Activated naive CD4-positive, alpha-beta T cell treated with anti-CD3 and anti-CD28 coated beads for 36 hours (primary cell): ENCODE results near the gene NHS. TPM values are rescaled to one million over a fixed set of nuclear protein-coding genes. Genes with fewer than 3 reads are reported as not detected.

Experiments used
- CTCF ChIA-PET: fragments of 350-600 bp; sonication (Branson Sonifier 250); formaldehyde crosslinking; loops from one replicate; lab custom pipeline; 2021; ENCODE audit warnings: antibody characterized with exemption; lab: Charles Lee
- DNase-seq: peaks from one replicate; pipeline ENCODE4 v3.0.0-alpha.2; 2020
- H3K27ac Mint-ChIP-seq: one replicate; pipeline ENCODE4 v1.8.0; 2021; ENCODE audit warnings: mild to moderate bottlenecking, mixed read lengths
- H3K27me3 Mint-ChIP-seq: one replicate; pipeline ENCODE4 v1.8.0; 2021; ENCODE audit warnings: low read depth, mixed read lengths
- H3K36me3 Mint-ChIP-seq: one replicate; pipeline ENCODE4 v1.8.0; 2021; ENCODE audit warnings: low read depth, mixed read lengths
- H3K4me1 Mint-ChIP-seq: one replicate; pipeline ENCODE4 v1.8.0; 2021; ENCODE audit warnings: low read depth, mixed read lengths
- H3K4me3 Mint-ChIP-seq: one replicate; pipeline ENCODE4 v1.8.0; 2021; ENCODE audit warnings: mild to moderate bottlenecking, moderate library complexity, mixed read lengths
- H3K9me3 Mint-ChIP-seq: one replicate; pipeline ENCODE4 v1.8.0; 2021; ENCODE audit warnings: mixed read lengths
- intact Hi-C: fragments of 100-400 bp; cut with micrococcal nuclease; formaldehyde crosslinking; loops from one replicate; pipeline ENCODE4 v1.15.1; 2023
- total RNA-seq, 2 experiments: library from RNA; stranded (reverse); gene quantifications; one replicate each; pipeline ENCODE4 v1.2.3, GENCODE V29; 2021

The NHS gene
- total RNA-seq, 2 experiments from 2014 or later = 7.8 to 8.9 TPM

GRCh38 chrX:17520016-17520615 lies 145.1 kb downstream of the NHS start:
- H3K36me3 Mint-ChIP-seq = no peaks in the 10 kb centered on the region
- no peaks in the 10 kb centered on the region for H3K4me1 Mint-ChIP-seq
- no peak for DNase-seq
- no peaks in the 10 kb centered on the region for H3K27me3 Mint-ChIP-seq
- H3K9me3 Mint-ChIP-seq = no peaks in the 10 kb centered on the region
- H3K4me3 Mint-ChIP-seq = no peak overlapping the region
- CTCF ChIA-PET = no interaction called here
- H3K27ac Mint-ChIP-seq = no peak overlapping the region
- intact Hi-C loops = no loop called here

- intact Hi-C loops = no loop called here
- H3K27ac Mint-ChIP-seq = no peak overlapping the region
- CTCF ChIA-PET = no interaction called here
These were observed 147.1 kb downstream of the NHS start for GRCh38 chrX:17521871-17522693.

DNA sequence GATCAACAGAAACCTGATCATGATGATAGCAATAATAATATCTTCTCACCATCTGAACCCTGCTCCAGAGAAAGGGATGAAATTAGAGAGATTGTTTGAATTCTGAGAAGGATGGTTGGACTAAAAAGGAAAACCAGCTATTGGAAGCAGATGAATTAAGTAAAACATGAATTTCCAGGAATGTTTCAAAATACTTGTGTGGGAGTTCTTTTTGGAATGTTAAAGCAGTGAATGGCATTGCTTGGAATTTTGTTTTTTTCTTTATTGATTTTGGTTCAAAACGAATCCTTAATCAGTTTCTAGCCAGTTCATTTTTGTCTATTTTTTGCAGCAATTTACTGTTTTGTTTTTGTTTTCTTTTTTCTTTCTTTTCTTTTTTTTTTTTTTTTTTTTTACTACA lies 150.3 kb downstream of the NHS start:
- Mint-ChIP-seq H3K4me3 (no peak overlapping the region), H3K9me3 (no peaks in the 10 kb centered on the region), H3K27ac (no peak overlapping the region), H3K36me3 (no peaks in the 10 kb centered on the region), H3K4me1 (peaks cover 5% of the 10 kb centered on the region), H3K27me3 (no peaks in the 10 kb centered on the region)
- CTCF ChIA-PET = no interaction called here
- DNase-seq = no peak
- intact Hi-C loops = no loop called here

More at GRCh38 chrX:17521871-17522693, 147.1 kb downstream of the NHS start:
- H3K27me3 Mint-ChIP-seq = no peaks in the 10 kb centered on the region
- H3K4me1 Mint-ChIP-seq = no peaks in the 10 kb centered on the region
- H3K36me3 Mint-ChIP-seq = no peaks in the 10 kb centered on the region
- no peaks in the 10 kb centered on the region for H3K9me3 Mint-ChIP-seq
- no peak overlapping the region for H3K4me3 Mint-ChIP-seq
- DNase-seq = no peak

- CTCF ChIA-PET = interaction anchor here (0.6 kb wide), 1 partner anchor 9 kb away, joined by 3 read pairs; no protein-coding TSS in a partner anchor
- Mint-ChIP-seq H3K4me1 (peaks cover 5% of the 10 kb centered on the region), H3K27ac (no peak overlapping the region), H3K9me3 (no peaks in the 10 kb centered on the region), H3K4me3 (no peak overlapping the region), H3K27me3 (no peaks in the 10 kb centered on the region), H3K36me3 (no peaks in the 10 kb centered on the region)
- intact Hi-C loops = no loop called here
- DNase-seq = no peak
These were observed 151.0 kb downstream of the NHS start for GRCh38 chrX:17525762-17526555.

DNA sequence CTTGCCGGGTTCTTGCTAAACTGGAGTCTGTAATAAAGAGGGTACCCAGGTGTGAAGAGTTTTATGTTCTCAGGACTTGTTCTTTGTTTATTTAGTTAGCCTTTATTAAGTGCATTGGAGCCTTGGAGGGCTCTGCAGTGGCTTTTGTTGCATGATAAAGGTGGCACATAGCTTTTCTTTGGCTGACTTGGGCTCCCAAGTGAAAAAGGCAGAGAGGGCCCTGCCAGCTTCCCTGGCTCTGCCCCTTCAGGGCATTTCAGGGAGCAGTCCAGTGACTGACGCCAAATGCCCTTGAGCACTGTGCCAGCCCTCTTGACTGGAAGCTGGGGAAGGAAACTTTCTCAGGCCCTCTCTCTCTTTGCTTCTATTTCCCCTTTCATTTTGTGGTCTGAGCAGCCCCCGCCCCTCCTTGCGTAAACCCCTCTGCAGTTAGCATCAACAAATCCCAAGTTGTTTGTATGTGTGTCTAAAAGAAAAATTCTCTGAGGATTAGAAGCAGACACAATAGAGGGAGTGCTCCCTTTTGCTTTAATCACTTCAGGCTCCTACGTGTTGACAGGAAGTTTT lies 152.2 kb downstream of the NHS start:
- Mint-ChIP-seq H3K4me3 (no peak overlapping the region), H3K36me3 (no peaks in the 10 kb centered on the region), H3K4me1 (peaks cover 5% of the 10 kb centered on the region), H3K27ac (no peak overlapping the region), H3K9me3 (no peaks in the 10 kb centered on the region), H3K27me3 (no peaks in the 10 kb centered on the region)
- intact Hi-C loops = no loop called here
- CTCF ChIA-PET = no interaction called here
- no peak for DNase-seq

GRCh38 chrX:17527922-17528321 lies 152.9 kb downstream of the NHS start:
- Mint-ChIP-seq H3K4me1 (peaks cover 5% of the 10 kb centered on the region), H3K36me3 (no peaks in the 10 kb centered on the region), H3K27ac (no peak overlapping the region), H3K9me3 (no peaks in the 10 kb centered on the region), H3K4me3 (no peak overlapping the region), H3K27me3 (no peaks in the 10 kb centered on the region)
- CTCF ChIA-PET = no interaction called here
- intact Hi-C loops = no loop called here
- DNase-seq = no peak

DNA sequence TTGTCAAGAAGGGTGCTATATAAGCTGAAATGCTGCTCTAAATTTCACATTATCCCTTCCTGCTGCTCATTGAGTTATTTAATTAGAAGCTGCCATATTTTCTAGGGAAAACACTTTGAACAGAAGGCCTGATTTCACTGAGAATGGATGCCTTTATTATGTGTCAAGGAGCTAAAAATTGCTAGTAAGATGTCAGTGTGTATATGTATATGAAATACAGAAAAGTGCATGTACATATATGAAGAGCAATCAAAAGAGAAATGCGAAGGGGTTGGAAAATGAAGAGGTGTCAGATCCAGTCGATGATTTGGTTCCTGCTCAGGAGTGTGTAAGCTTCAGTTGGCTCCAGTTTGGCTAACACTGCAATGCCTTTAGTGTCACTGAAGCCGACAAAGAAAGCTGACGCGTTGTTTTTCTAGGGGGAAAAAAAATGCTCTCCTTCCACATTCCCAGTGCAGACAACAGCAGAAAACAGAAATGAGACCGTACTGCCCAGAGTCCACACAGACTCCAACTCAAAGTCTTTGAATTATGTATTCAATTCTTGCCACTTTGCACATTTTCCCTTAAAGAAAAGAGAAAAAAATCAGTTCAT lies 154.2 kb downstream of the NHS start:
- DNase-seq = no peak
- CTCF ChIA-PET = interaction anchor here (0.7 kb wide), 1 partner anchor 151 kb away, joined by 3 read pairs; no protein-coding TSS in a partner anchor
- Mint-ChIP-seq H3K27me3 (no peaks in the 10 kb centered on the region), H3K36me3 (no peaks in the 10 kb centered on the region), H3K4me3 (no peak overlapping the region), H3K27ac (no peak overlapping the region), H3K4me1 (peaks cover 5% of the 10 kb centered on the region), H3K9me3 (no peaks in the 10 kb centered on the region)
- intact Hi-C loops = no loop called here

DNA sequence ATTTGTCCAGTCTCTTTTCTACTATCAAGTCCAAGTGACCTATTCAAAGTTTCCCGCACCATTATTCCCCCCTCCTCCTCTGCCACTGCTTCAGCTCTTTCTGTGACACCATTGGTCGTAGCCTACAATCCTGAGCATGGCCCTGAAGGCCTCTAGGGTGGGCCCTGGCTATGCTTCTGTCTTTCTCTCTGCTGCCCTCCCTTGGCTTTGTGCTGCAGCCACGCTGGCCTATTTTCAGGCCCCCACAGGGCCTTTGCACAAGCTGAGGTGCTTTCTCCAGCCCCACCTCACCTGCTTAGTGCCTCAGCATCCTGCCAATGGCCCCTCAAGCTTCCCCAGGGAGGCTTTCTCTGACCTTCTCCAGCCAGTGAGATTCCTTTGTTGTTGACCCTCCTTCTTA lies 156.5 kb downstream of the NHS start:
- intact Hi-C loops = loop anchor here (10.0 kb wide), 1 partner anchor 287 kb away; no protein-coding TSS in a partner anchor

GRCh38 chrX:17535229-17535628 lies 160.2 kb downstream of the NHS start:
- intact Hi-C loops = loop anchor here (1.0 to 10.0 kb wide), 6 partner anchors 56 to 290 kb away; partner anchors contain the start of gene NHS
- DNase-seq = peak; percentile 73
- H3K4me3 Mint-ChIP-seq = no peak overlapping the region
- no peaks in the 10 kb centered on the region for H3K36me3 Mint-ChIP-seq
- CTCF ChIA-PET = interaction anchor here (0.6 to 2.0 kb wide), 6 partner anchors 9 to 201 kb away, joined by 3 to 12 read pairs (median 3); no protein-coding TSS in a partner anchor
- no peaks in the 10 kb centered on the region for H3K27me3 Mint-ChIP-seq
- peaks cover 28% of the 10 kb centered on the region for H3K4me1 Mint-ChIP-seq
- peak overlapping the region; percentile 18 for H3K27ac Mint-ChIP-seq
- no peaks in the 10 kb centered on the region for H3K9me3 Mint-ChIP-seq

More for the DNA sequence above, 156.5 kb downstream of the NHS start:
- Mint-ChIP-seq H3K4me1 (peaks cover 16% of the 10 kb centered on the region), H3K9me3 (no peaks in the 10 kb centered on the region), H3K27me3 (no peaks in the 10 kb centered on the region), H3K36me3 (no peaks in the 10 kb centered on the region), H3K27ac (no peak overlapping the region), H3K4me3 (no peak overlapping the region)
- CTCF ChIA-PET = no interaction called here
- DNase-seq = no peak

- no peaks in the 10 kb centered on the region for H3K9me3 Mint-ChIP-seq
These were observed 162.8 kb downstream of the NHS start for GRCh38 chrX:17537723-17538243.

DNA sequence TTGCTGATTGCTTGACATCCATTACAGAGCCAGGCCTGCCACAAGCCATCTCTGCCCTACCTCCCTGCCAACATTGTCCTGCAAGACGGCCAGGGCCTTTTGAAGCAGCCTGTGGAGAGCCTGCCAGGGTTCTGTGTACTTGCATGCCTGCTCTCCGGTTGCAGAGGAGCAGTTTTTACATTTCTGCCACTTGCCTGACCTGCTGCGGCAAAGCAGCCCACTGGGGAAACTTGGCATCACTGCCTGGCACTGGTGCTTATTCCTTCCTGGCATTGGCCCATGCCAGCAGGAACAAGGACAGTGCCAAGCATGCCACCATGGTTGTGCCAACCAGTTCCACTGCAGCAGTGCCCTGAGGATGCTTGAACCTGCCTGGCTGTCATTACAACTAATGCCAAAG lies 167.1 kb downstream of the NHS start:
- no peaks in the 10 kb centered on the region for H3K9me3 Mint-ChIP-seq
- no peaks in the 10 kb centered on the region for H3K36me3 Mint-ChIP-seq
- intact Hi-C loops = no loop called here
- DNase-seq = no peak
- H3K4me3 Mint-ChIP-seq = no peak overlapping the region
- peaks cover 10% of the 10 kb centered on the region for H3K4me1 Mint-ChIP-seq
- H3K27ac Mint-ChIP-seq = no peak overlapping the region
- no peaks in the 10 kb centered on the region for H3K27me3 Mint-ChIP-seq
- CTCF ChIA-PET = no interaction called here

More at GRCh38 chrX:17537723-17538243, 162.8 kb downstream of the NHS start:
- H3K4me3 Mint-ChIP-seq = no peak overlapping the region
- H3K4me1 Mint-ChIP-seq = peaks cover 28% of the 10 kb centered on the region
- CTCF ChIA-PET = no interaction called here
- intact Hi-C loops = loop anchor here (2.0 to 10.0 kb wide), 4 partner anchors 15 to 293 kb away; partner anchors contain the start of gene NHS
- no peaks in the 10 kb centered on the region for H3K27me3 Mint-ChIP-seq
- no peak for DNase-seq
- H3K36me3 Mint-ChIP-seq = no peaks in the 10 kb centered on the region
- peak overlapping the region; percentile 85 for H3K27ac Mint-ChIP-seq
